ENCODE results near the gene C9orf153. TPM values are rescaled to one million over a fixed set of nuclear protein-coding genes. Genes with fewer than 3 reads are reported as not detected.

C9orf153 gene
- total and polyA plus RNA-seq, 2 of the 8 experiments (the other 6 are each of a cell fraction or from before 2014, with no cell fraction given): not detected

DNA sequence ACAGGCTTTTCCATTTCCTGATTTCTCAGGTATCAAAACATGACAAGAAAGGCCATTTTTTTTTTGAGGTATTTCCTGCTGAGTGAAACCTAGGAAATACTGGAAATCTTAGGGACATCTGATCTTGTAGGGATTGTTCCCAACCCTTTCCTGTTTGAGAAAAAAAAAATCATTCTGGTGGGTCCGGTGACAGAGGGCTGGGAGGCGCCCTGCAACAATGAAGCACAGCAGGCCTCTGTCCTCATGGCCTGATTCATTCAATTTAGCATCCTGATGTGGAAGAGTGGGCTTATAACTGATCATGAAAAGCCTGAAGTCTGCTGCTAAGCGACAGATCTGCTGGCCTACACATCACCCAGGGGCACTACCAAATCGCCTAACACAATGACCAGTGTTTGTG lies 3.0 kb upstream of the C9orf153 start:
- Histone ChIP-seq H3K36me3 (ENCODE audit: control insufficient read depth in 2 of 4, insufficient read depth in 4 of 4, low read length in 3 of 4) (peaks cover 2 to 12% (median 9%) of the 10 kb centered on the region in 4 experiments; a peak in 3 of 8 replicates), H3K4ac (replicated peaks; ENCODE audit: insufficient read length, low read depth, low read length) (no peak overlapping the region), H4K20me1 (replicated peaks in 1 of 2; ENCODE audit: control insufficient read depth in 1 of 2, insufficient read depth in 2 of 2, low read length in 2 of 2) (peaks cover 0 to 2% of the 10 kb centered on the region in 2 experiments), H3K27me3 (replicated peaks in 1 of 4; ENCODE audit: control insufficient read depth in 3 of 4, extremely low read depth in 1 of 4, insufficient read depth in 3 of 4, low read length in 3 of 4) (no peaks in the 10 kb centered on the region), H3K79me2 (ENCODE audit: control insufficient read depth in 1 of 2, insufficient read depth in 2 of 2, low read length in 2 of 2) (peaks cover 0 to 4% of the 10 kb centered on the region in 2 experiments; a peak in 1 of 4 replicates), H3K9ac (replicated peaks in 1 of 4; ENCODE audit: extremely low read depth in 1 of 4, low read depth in 3 of 4, low read length in 3 of 4) (no peak overlapping the region), H3K18ac (ENCODE audit: extremely low read depth, low read length) (no peak overlapping the region), H2BK120ac (replicated peaks; ENCODE audit: low read depth, low read length) (no peak overlapping the region), H2BK20ac (ENCODE audit: low read length) (no peak overlapping the region), H3K23ac (ENCODE audit: insufficient read length) (no peak overlapping the region), H2AK5ac (ENCODE audit: low read depth, low read length) (no peak overlapping the region), H2BK12ac (ENCODE audit: low read depth, low read length) (no peak overlapping the region), H3K9me3 (ENCODE audit: insufficient read depth in 2 of 2, low read depth in 1 of 2, low read length in 1 of 2) (no peaks in the 10 kb centered on the region), H4K91ac (replicated peaks; ENCODE audit: insufficient read length, low read length) (no peak overlapping the region), H4K5ac (ENCODE audit: insufficient read length, low read depth, low read length) (no peak overlapping the region), H3K56ac (replicated peaks; ENCODE audit: insufficient read length, low read depth, low read length) (no peak overlapping the region), H4K8ac (ENCODE audit: extremely low read depth, insufficient read depth, low read length) (peak overlapping the region; percentile 57; the same call in 1 of the 2 replicates), H3K4me3 (ENCODE audit: extremely low read depth in 1 of 4, insufficient read depth in 2 of 4, low read depth in 3 of 4, low read length in 4 of 4) (no peak overlapping the region), H3K4me2 (ENCODE audit: insufficient read depth in 1 of 2, low read depth in 2 of 2, low read length in 2 of 2) (no peak overlapping the region), H2AFZ (ENCODE audit: low read length) (no peak overlapping the region), H3K27ac (ENCODE audit: low read depth, low read length) (no peak overlapping the region), H2BK15ac (ENCODE audit: low read length) (no peak overlapping the region), H3K4me1 (replicated peaks in 1 of 4; ENCODE audit: control insufficient read depth in 3 of 4, insufficient read depth in 4 of 4, low read length in 3 of 4) (peaks cover 0 to 4% (median 0%) of the 10 kb centered on the region in 4 experiments; a peak in 1 of 7 replicates), H3K23me2 (ENCODE audit: low read depth, low read length) (no peaks in the 10 kb centered on the region), H3K79me1 (ENCODE audit: low read depth, low read length) (no peaks in the 10 kb centered on the region; the same call in 1 of the 2 replicates), H2BK5ac (ENCODE audit: low read depth, low read length) (no peak overlapping the region), H3K14ac (ENCODE audit: insufficient read length) (no peak overlapping the region)
- ChIA-PET POLR2A (ENCODE audit: partially characterized antibody) (interaction anchor here (0.6 to 1.4 kb wide), 3 partner anchors 15 to 1334 kb away, joined by 3 to 5 read pairs (median 4); partner anchors contain the start of gene ISCA1), CTCF (ENCODE audit: partially characterized antibody) (interaction anchor here (1.1 to 1.2 kb wide), 2 partner anchors 13 to 60 kb away, joined by 6 to 7 read pairs; no protein-coding TSS in a partner anchor)
- FAIRE-seq: no peak
- no peak for DNase-seq (ENCODE audit: low read depth in 1 of 2, low spot score in 2 of 2)
- 56% methylated on average over 4 of the region's 4 CpGs; no CpG with 5 or more reads in 1 of the 2 experiments for WGBS, 2 experiments (ENCODE audit: extremely low coverage in 1 of 2, insufficient coverage in 1 of 2, insufficient read length in 1 of 2, insufficient replicate concordance in 2 of 2, low coverage in 1 of 2, low lambda C conversion rate in 2 of 2, missing lambda C conversion rate in 1 of 2)
- TF ChIP-seq ASH2L (IDR thresholded peaks at IDR 0.05; ENCODE audit: low read length) (no peak), CREB1 (IDR thresholded peaks at IDR 0.05) (no peak), NRF1 (IDR thresholded peaks at IDR 0.05; ENCODE audit: low read depth, low read length) (no peak), CTBP2 (IDR thresholded peaks at IDR 0.05; ENCODE audit: borderline replicate concordance, insufficient read depth, insufficient read length, low read length) (no peak), YY1 (IDR thresholded peaks at IDR 0.05; ENCODE audit: low read depth, low read length) (no peak), JUND (IDR thresholded peaks at IDR 0.05; ENCODE audit: low read length) (no peak), TCF12 (IDR thresholded peaks at IDR 0.05; ENCODE audit: low read depth, low read length) (no peak), ZNF274 (IDR thresholded peaks at IDR 0.05; ENCODE audit: borderline replicate concordance, extremely low read depth, low read length) (no peak), RNF2 (IDR thresholded peaks at IDR 0.05; ENCODE audit: borderline replicate concordance, low read depth, low read length, missing control alignments, poor library complexity, severe bottlenecking) (no peak), GABPA (IDR thresholded peaks at IDR 0.05; ENCODE audit: borderline replicate concordance, insufficient read depth, low read length) (no peak), RAD21 (IDR thresholded peaks at IDR 0.05 in 1 of 2, conservative IDR thresholded peaks at IDR 0.05 in 1 of 2; ENCODE audit: low read depth in 2 of 2, low read length in 2 of 2) (no peak), JUN (IDR thresholded peaks at IDR 0.05; ENCODE audit: low read depth, low read length) (no peak), SIRT6 (IDR thresholded peaks at IDR 0.05; ENCODE audit: low read length) (no peak), BCL11A (IDR thresholded peaks at IDR 0.05; ENCODE audit: low read depth in 2 of 2, low read length in 2 of 2) (no peak)

Measured in H1 (cell line).